H9 (cell line): ENCODE results near the gene CELF5. TPM values are rescaled to one million over a fixed set of nuclear protein-coding genes. Genes with fewer than 3 reads are reported as not detected.
A peak's percentile ranks its signal among the peaks of the same experiment; 100 is the strongest.

Source experiments
- DNase-seq: peaks from one replicate; pipeline ENCODE4 v3.0.0-alpha.2; 2017
- H2AFZ ChIP-seq: one replicate; pipeline ENCODE4 v1.6.1; 2013; ENCODE audit warnings: mild to moderate bottlenecking, low read length, control low read depth, moderate library complexity
- H2AK5ac ChIP-seq: 2 replicates; pipeline ENCODE4 v1.6.1; 2013; ENCODE audit warnings: low read length, control low read depth, mixed read lengths; ENCODE audit not compliant: insufficient read length
- H2BK120ac ChIP-seq: one replicate; pipeline ENCODE4 v1.6.1; 2013; ENCODE audit warnings: low read depth, mild to moderate bottlenecking, low read length, control low read depth, inconsistent platforms; ENCODE audit not compliant: poor library complexity, severe bottlenecking
- H2BK12ac ChIP-seq: 2 replicates; pipeline ENCODE4 v1.6.1; 2013; ENCODE audit warnings: low read length, control low read depth, mixed read lengths, low read depth; ENCODE audit not compliant: insufficient read length
- H2BK15ac ChIP-seq: 2 replicates; pipeline ENCODE4 v1.6.1; 2013; ENCODE audit warnings: low read depth, low read length, control low read depth
- H2BK20ac ChIP-seq: one replicate; pipeline ENCODE4 v1.6.1; 2013; ENCODE audit warnings: low read depth, mild to moderate bottlenecking, low read length, control low read depth, inconsistent platforms; ENCODE audit not compliant: poor library complexity, severe bottlenecking
- H2BK5ac ChIP-seq: 2 replicates; pipeline ENCODE4 v1.6.1; 2013; ENCODE audit warnings: low read length, control low read depth, mixed read lengths; ENCODE audit not compliant: insufficient read length
- H3K14ac ChIP-seq: 2 replicates; pipeline ENCODE4 v1.6.1; 2013; ENCODE audit warnings: low read length, control low read depth; ENCODE audit not compliant: insufficient read depth
- H3K18ac ChIP-seq: 2 replicates; pipeline ENCODE4 v1.6.1; 2013; ENCODE audit warnings: low read depth, mild to moderate bottlenecking, mixed read lengths, low read length, control low read depth; ENCODE audit not compliant: insufficient read length
- H3K23ac ChIP-seq: 2 replicates; pipeline ENCODE4 v1.6.1; 2013; ENCODE audit warnings: low read length, control low read depth, mixed read lengths, low read depth; ENCODE audit not compliant: insufficient read length
- H3K23me2 ChIP-seq: 2 replicates; pipeline ENCODE4 v1.6.1; 2013; ENCODE audit warnings: low read depth, mild to moderate bottlenecking, mixed read lengths, low read length, control low read depth; ENCODE audit not compliant: insufficient read length, poor library complexity, severe bottlenecking
- H3K27ac ChIP-seq: 2 replicates; pipeline ENCODE4 v1.5.1; 2013; ENCODE audit warnings: low read length, control low read depth, mixed read lengths, low read depth; ENCODE audit not compliant: insufficient read length
- H3K27me3 ChIP-seq: 2 replicates; pipeline ENCODE4 v1.6.1; 2013; ENCODE audit warnings: low read length, control low read depth, inconsistent platforms; ENCODE audit not compliant: insufficient read depth
- H3K4ac ChIP-seq: 2 replicates; pipeline ENCODE4 v1.6.1; 2013; ENCODE audit warnings: low read depth, mild to moderate bottlenecking, control low read depth, inconsistent platforms, low read length, moderate library complexity
- H3K4me1 ChIP-seq: 2 replicates; pipeline ENCODE4 v1.6.1; 2013; ENCODE audit warnings: low read length, control low read depth, inconsistent platforms; ENCODE audit not compliant: insufficient read depth
- H3K4me2 ChIP-seq: 2 replicates; pipeline ENCODE4 v1.6.1; 2013; ENCODE audit warnings: low read length, control low read depth, mixed read lengths; ENCODE audit not compliant: insufficient read length, insufficient read depth
- H3K56ac ChIP-seq: 2 replicates; pipeline ENCODE4 v1.6.1; 2013; ENCODE audit warnings: low read depth, mild to moderate bottlenecking, mixed read lengths, low read length, control low read depth; ENCODE audit not compliant: insufficient read length
- H3K79me1 ChIP-seq: 2 replicates; pipeline ENCODE4 v1.6.1; 2013; ENCODE audit warnings: low read depth, mild to moderate bottlenecking, moderate library complexity, low read length, control low read depth, inconsistent platforms; ENCODE audit not compliant: insufficient read depth, poor library complexity, severe bottlenecking
- H3K79me2 ChIP-seq: 2 replicates; pipeline ENCODE4 v1.6.1; 2013; ENCODE audit warnings: low read length, control low read depth, inconsistent platforms; ENCODE audit not compliant: insufficient read depth
- H3K9ac ChIP-seq: 2 replicates; pipeline ENCODE4 v1.6.1; 2013; ENCODE audit warnings: low read length, control low read depth, mixed read lengths; ENCODE audit not compliant: insufficient read length; ENCODE audit errors: extremely low read depth
- H3K9me3 ChIP-seq: one replicate; pipeline ENCODE4 v1.6.1; 2013; ENCODE audit warnings: low read depth, low read length, inconsistent platforms; ENCODE audit not compliant: control insufficient read depth
- H3T11ph ChIP-seq: one replicate; pipeline ENCODE4 v1.6.1; 2013; ENCODE audit warnings: mild to moderate bottlenecking, low read length, control low read depth, inconsistent platforms
- H4K20me1 ChIP-seq: one replicate; pipeline ENCODE4 v1.6.1; 2013; ENCODE audit not compliant: control insufficient read depth, insufficient read length, insufficient read depth
- H4K5ac ChIP-seq: 2 replicates; pipeline ENCODE4 v1.6.1; 2013; ENCODE audit warnings: low read depth, mild to moderate bottlenecking, mixed read lengths, low read length, control low read depth; ENCODE audit not compliant: insufficient read length
- H4K8ac ChIP-seq: replicated peaks from 2 replicates; pipeline ENCODE4 v1.6.1; 2013; ENCODE audit warnings: low read length, control low read depth, mixed read lengths, low read depth; ENCODE audit not compliant: insufficient read length
- H4K91ac ChIP-seq: 2 replicates; pipeline ENCODE4 v1.6.1; 2013; ENCODE audit warnings: low read depth, mild to moderate bottlenecking, moderate library complexity, mixed read lengths, low read length, control low read depth; ENCODE audit not compliant: insufficient read length
- H3K27ac Mint-ChIP-seq, 3 experiments: 2 replicates in 2 of 3; 3 replicates in 1 of 3; pipeline ENCODE4 v1.8.0; 2020 to 2021; ENCODE audit warnings: mixed read lengths in 3 of 3, mild to moderate bottlenecking in 1 of 3, moderate library complexity in 1 of 3
- H3K27me3 Mint-ChIP-seq: 2 replicates; pipeline ENCODE4 v1.8.0; 2021; ENCODE audit warnings: low read depth, mild to moderate bottlenecking, moderate library complexity, mixed read lengths
- H3K36me3 Mint-ChIP-seq, 3 experiments: 2 replicates in 2 of 3; 3 replicates in 1 of 3; pipeline ENCODE4 v1.8.0; 2020 to 2021; ENCODE audit warnings: low read depth in 3 of 3, mixed read lengths in 3 of 3; ENCODE audit not compliant: insufficient read depth in 1 of 3
- H3K4me1 Mint-ChIP-seq, 2 experiments: 2 replicates each; pipeline ENCODE4 v1.8.0; 2020; ENCODE audit warnings: mixed read lengths in 2 of 2
- H3K4me3 Mint-ChIP-seq, 2 experiments: 2 replicates in 1 of 2; 3 replicates in 1 of 2; pipeline ENCODE4 v1.8.0; 2020 to 2021; ENCODE audit warnings: mild to moderate bottlenecking in 2 of 2, mixed read lengths in 2 of 2, moderate library complexity in 1 of 2
- H3K9me3 Mint-ChIP-seq, 2 experiments: 2 replicates in 1 of 2; 3 replicates in 1 of 2; pipeline ENCODE4 v1.8.0; 2020; ENCODE audit warnings: mild to moderate bottlenecking in 2 of 2, mixed read lengths in 2 of 2, moderate library complexity in 1 of 2
- WGBS: extraction: QIAGEN DNeasy Blood & Tissue Kit; methylation state at CpG from one replicate; pipeline ENCODE4 v1.1.7; 2013; ENCODE audit warnings: missing lambda C conversion rate, low lambda C conversion rate, mixed read lengths; ENCODE audit not compliant: insufficient read length; ENCODE audit errors: extremely low coverage; 5-methylcytosine and 5-hydroxymethylcytosine counted together
- total RNA-seq: library from RNA; stranded (reverse); gene quantifications from 2 replicates; pipeline ENCODE4 v1.2.1, GENCODE V29; 2021
- TF ChIP-seq, protein P1 (sequence below): fragments of 200-600 bp; sonication (generic); conservative IDR thresholded peaks from 3 replicates; pipeline ENCODE4 v1.8.0; 2021; ENCODE audit warnings: antibody characterized with exemption, mild to moderate bottlenecking

Gene CELF5
- total RNA-seq, 1 experiment from 2014 or later, result 4.8 TPM

DNA sequence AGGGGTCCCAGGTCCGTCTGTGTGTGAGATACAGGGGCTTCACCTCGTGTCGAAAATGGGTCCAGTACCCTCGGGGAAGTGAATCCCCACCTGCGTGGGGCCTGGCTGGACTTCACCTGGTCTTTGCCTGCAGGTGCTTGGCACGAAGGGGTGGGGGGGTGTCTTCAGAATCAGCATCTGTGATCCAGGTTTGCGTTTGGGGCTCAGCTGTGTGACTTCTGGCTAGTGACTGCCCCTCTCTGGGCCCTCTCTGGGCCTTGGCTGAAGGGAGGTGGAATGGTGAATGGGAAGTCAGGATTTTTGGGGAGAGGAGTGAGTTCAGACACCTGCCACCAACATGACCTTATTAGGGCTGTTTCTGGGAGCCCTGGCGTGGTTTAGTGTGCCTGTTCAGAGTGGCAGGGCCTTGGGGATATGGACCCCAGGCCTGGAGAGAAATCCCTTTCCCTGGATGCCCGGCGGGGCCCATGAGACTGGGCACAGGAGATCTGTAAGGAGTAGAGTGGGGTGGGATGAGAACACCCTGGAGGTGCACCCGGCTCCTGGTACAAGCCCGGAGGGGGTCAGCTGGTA, 2.7 kb downstream of the CELF5 start:
- no peak overlapping the region for H3K23ac ChIP-seq
- H3K4me3 Mint-ChIP-seq, result peak overlapping the region in 1 of 2 experiments; percentile 82; a peak in 2 of 5 replicates

More for the DNA sequence above, 2.7 kb downstream of the CELF5 start:
- no peak overlapping the region; a peak in 1 of 7 replicates for H3K27ac Mint-ChIP-seq
- Histone ChIP-seq H3K4ac (no peak overlapping the region), H4K8ac (no peak overlapping the region), H3K4me1 (no peaks in the 10 kb centered on the region), H2BK15ac (no peak overlapping the region), H3K27ac (no peak overlapping the region), H3K23me2 (peaks cover 3% of the 10 kb centered on the region), H3K79me2 (no peaks in the 10 kb centered on the region), H2AK5ac (no peak overlapping the region), H3T11ph (no peak overlapping the region), H3K9me3 (no peaks in the 10 kb centered on the region), H4K5ac (no peak overlapping the region), H3K4me2 (no peak overlapping the region), H3K56ac (no peak overlapping the region), H3K14ac (no peak overlapping the region), H3K27me3 (no peaks in the 10 kb centered on the region), H2BK5ac (no peak overlapping the region), H2BK120ac (no peak overlapping the region), H2AFZ (no peak overlapping the region), H3K79me1 (no peaks in the 10 kb centered on the region), H4K91ac (no peak overlapping the region), H2BK12ac (no peak overlapping the region), H4K20me1 (no peaks in the 10 kb centered on the region), H3K9ac (no peak overlapping the region), H2BK20ac (no peak overlapping the region), H3K18ac (no peak overlapping the region)
- DNase-seq, result no peak
- H3K27me3 Mint-ChIP-seq, result peaks cover 24% of the 10 kb centered on the region
- no peaks in the 10 kb centered on the region for H3K9me3 Mint-ChIP-seq
- peaks cover 6 to 28% of the 10 kb centered on the region in 2 experiments; a peak in 3 of 4 replicates for H3K4me1 Mint-ChIP-seq
- peaks cover 0 to 3% (median 0%) of the 10 kb centered on the region in 3 experiments; a peak in 4 of 7 replicates for H3K36me3 Mint-ChIP-seq
- WGBS, result no CpG with 5 or more reads among the region's 12 CpGs
- TF ChIP-seq, protein P1, sequence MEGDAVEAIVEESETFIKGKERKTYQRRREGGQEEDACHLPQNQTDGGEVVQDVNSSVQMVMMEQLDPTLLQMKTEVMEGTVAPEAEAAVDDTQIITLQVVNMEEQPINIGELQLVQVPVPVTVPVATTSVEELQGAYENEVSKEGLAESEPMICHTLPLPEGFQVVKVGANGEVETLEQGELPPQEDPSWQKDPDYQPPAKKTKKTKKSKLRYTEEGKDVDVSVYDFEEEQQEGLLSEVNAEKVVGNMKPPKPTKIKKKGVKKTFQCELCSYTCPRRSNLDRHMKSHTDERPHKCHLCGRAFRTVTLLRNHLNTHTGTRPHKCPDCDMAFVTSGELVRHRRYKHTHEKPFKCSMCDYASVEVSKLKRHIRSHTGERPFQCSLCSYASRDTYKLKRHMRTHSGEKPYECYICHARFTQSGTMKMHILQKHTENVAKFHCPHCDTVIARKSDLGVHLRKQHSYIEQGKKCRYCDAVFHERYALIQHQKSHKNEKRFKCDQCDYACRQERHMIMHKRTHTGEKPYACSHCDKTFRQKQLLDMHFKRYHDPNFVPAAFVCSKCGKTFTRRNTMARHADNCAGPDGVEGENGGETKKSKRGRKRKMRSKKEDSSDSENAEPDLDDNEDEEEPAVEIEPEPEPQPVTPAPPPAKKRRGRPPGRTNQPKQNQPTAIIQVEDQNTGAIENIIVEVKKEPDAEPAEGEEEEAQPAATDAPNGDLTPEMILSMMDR, result no peak
